Activated CD8-positive, alpha-beta memory T cell treated with anti-CD3 and anti-CD28 coated beads, Interleukin-2, amount 10 ng/mL, durations not matched to agents 7 days and 5 days (primary cell): ENCODE measurements around the gene HOXD1. TPM values are rescaled to one million over a fixed set of nuclear protein-coding genes. Genes with fewer than 3 reads are reported as not detected.

Experiments
- ATAC-seq: fragments of 150-1000 bp; cut with Tn5 transposase; one replicate; pipeline ENCODE4 v1.10.0; 2021; ENCODE audit warnings: moderate library complexity
- CTCF ChIA-PET: fragments of 350-600 bp; sonication (Branson Sonifier 250); formaldehyde crosslinking; loops from one replicate; lab custom pipeline; 2021; ENCODE audit warnings: antibody characterized with exemption; lab: Charles Lee
- DNase-seq: peaks from one replicate; pipeline ENCODE4 v3.0.0-alpha.2; 2020
- H3K27ac Mint-ChIP-seq: one replicate; pipeline ENCODE4 v1.8.0; 2021; ENCODE audit warnings: mild to moderate bottlenecking, mixed read lengths
- H3K27me3 Mint-ChIP-seq: one replicate; pipeline ENCODE4 v1.8.0; 2021; ENCODE audit warnings: mixed read lengths
- H3K36me3 Mint-ChIP-seq: one replicate; pipeline ENCODE4 v1.8.0; 2021; ENCODE audit warnings: mild to moderate bottlenecking, mixed read lengths
- H3K4me1 Mint-ChIP-seq: one replicate; pipeline ENCODE4 v1.8.0; 2021; ENCODE audit warnings: mixed read lengths
- H3K4me3 Mint-ChIP-seq: one replicate; pipeline ENCODE4 v1.8.0; 2021; ENCODE audit warnings: mild to moderate bottlenecking, moderate library complexity, mixed read lengths
- H3K9me3 Mint-ChIP-seq: one replicate; pipeline ENCODE4 v1.8.0; 2022; ENCODE audit warnings: low read depth, mixed read lengths
- total RNA-seq, 2 experiments: library from RNA; stranded (reverse); gene quantifications; one replicate each; pipeline ENCODE4 v1.2.3, GENCODE V29; 2021

HOXD1 gene
- total RNA-seq, 2 experiments from 2014 or later: not detected

- CTCF ChIA-PET: interaction anchor here (1.7 kb wide), 1 partner anchor 62 kb away, joined by 7 read pairs; no protein-coding TSS in a partner anchor
- Mint-ChIP-seq H3K4me1 (peaks cover 11% of the 10 kb centered on the region), H3K4me3 (peak overlapping the region; percentile 38), H3K9me3 (no peaks in the 10 kb centered on the region), H3K27ac (no peak overlapping the region), H3K36me3 (peaks cover 2% of the 10 kb centered on the region), H3K27me3 (peaks cover 81% of the 10 kb centered on the region)
- peak; percentile 30 for ATAC-seq
- DNase-seq: no peak
Observed at GRCh38 chr2:176188774-176189680, 559 bp downstream of the HOXD1 start.

DNA sequence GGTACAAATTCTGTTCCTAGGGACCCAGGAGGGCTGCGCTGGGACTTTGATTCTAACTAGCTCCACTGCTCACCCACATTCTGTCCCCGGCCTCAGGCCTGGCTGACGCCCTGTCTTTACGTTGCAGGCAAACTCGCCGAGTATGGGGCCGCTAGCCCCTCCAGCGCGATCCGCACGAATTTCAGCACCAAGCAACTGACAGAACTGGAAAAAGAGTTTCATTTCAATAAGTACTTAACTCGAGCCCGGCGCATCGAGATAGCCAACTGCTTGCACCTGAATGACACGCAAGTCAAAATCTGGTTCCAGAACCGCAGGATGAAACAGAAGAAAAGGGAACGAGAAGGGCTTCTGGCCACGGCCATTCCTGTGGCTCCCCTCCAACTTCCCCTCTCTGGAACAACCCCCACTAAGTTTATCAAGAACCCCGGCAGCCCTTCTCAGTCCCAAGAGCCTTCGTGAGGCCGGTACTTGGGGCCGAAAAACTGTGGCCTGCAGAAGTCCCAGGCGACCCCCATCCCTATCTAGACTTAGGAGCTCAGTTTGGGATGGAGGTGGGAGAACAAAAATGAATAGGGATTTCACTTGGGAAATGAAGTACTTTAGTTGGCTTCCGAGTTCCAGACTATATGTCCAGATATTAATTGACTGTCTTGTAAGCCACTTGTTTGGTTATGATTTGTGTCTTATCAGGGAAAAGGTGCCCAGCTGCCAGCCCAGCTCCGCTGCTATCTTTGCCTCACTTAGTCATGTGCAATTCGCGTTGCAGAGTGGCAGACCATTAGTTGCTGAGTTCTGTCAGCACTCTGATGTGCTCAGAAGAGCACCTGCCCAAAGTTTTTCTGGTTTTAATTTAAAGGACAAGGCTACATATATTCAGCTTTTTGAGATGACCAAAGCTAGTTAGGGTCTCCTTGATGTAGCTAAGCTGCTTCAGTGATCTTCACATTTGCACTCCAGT is 1.5 kb downstream of the HOXD1 start:
- H3K36me3 Mint-ChIP-seq: peaks cover 2% of the 10 kb centered on the region
- peaks cover 81% of the 10 kb centered on the region for H3K27me3 Mint-ChIP-seq
- no peaks in the 10 kb centered on the region for H3K9me3 Mint-ChIP-seq
- CTCF ChIA-PET: interaction anchor here (1.7 kb wide), 1 partner anchor 63 kb away, joined by 7 read pairs; no protein-coding TSS in a partner anchor
- H3K27ac Mint-ChIP-seq: no peak overlapping the region
- no peak for DNase-seq
- peaks cover 11% of the 10 kb centered on the region for H3K4me1 Mint-ChIP-seq
- no peak for ATAC-seq
- H3K4me3 Mint-ChIP-seq: no peak overlapping the region

DNA sequence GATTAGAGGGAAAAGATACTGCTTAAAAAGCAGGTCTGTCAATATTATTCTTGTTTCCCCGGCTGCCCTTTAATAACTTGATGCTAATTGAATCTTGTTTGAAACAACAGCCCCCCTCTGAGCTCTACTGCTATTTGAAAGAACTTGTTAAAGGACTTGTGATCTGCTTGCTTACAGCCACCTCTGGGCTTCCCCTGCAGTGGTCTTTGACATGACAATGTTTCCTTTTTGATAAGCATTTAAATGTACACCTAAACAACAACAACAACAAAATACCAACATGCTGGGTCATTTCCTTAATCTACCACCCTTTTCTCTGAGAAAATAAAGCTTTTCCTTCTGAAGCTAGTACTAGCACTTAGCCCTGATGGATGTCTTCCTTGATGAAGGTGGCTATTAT is 3.9 kb downstream of the HOXD1 start:
- Mint-ChIP-seq H3K4me3 (no peak overlapping the region), H3K9me3 (no peaks in the 10 kb centered on the region), H3K36me3 (peaks cover 2% of the 10 kb centered on the region), H3K27me3 (peaks cover 75% of the 10 kb centered on the region), H3K4me1 (peaks cover 10% of the 10 kb centered on the region), H3K27ac (no peak overlapping the region)
- CTCF ChIA-PET: interaction anchor here (0.7 kb wide), 1 partner anchor 263 kb away, joined by 3 read pairs; no protein-coding TSS in a partner anchor
- DNase-seq (no peak), ATAC-seq (no peak)

DNA sequence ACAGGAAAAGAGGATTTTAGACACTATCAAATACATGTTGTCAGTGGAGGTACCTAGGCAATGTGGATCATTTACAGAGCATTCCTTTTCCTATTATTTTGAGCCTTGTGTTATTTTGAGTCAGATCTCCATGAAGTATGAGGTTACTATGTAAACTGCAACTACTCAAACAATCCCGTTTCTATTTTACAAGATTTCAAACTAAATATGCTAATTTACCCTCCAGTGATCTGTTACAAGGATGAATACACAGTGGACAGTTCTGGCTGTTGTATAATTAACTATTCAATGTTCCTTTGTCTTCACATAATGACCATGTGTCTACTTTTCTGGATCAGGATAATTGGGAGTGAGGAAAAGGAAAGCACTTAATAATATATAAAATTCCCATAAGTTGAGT is 4.6 kb downstream of the HOXD1 start:
- no peak for ATAC-seq
- Mint-ChIP-seq H3K9me3 (no peaks in the 10 kb centered on the region), H3K4me1 (peaks cover 3% of the 10 kb centered on the region), H3K4me3 (no peak overlapping the region), H3K27me3 (peaks cover 74% of the 10 kb centered on the region), H3K27ac (no peak overlapping the region), H3K36me3 (peaks cover 1% of the 10 kb centered on the region)
- no peak for DNase-seq
- CTCF ChIA-PET: no interaction called here

DNA sequence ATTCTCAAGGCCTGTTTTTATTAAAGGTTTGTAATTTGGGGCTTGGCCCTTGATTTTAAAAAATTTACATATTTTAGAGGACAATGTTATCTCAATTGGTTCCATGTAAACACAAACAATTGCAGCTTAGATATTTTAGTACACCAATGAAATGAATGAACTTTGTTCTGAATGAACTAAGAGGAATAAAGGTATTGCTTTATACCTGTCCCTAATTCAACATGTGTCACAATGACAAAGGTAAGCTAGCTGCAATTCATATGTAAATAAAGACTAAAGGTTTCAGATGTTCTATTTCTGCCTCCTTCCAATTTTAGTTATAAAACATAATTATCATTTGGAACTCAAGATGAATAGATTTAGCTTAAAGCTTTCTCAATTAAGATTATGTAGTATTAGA is 11.4 kb downstream of the HOXD1 start:
- no peak overlapping the region for H3K4me3 Mint-ChIP-seq
- peaks cover 38% of the 10 kb centered on the region for H3K27me3 Mint-ChIP-seq
- no peaks in the 10 kb centered on the region for H3K36me3 Mint-ChIP-seq
- no peaks in the 10 kb centered on the region for H3K4me1 Mint-ChIP-seq
- DNase-seq (no peak), ATAC-seq (no peak)
- H3K9me3 Mint-ChIP-seq: no peaks in the 10 kb centered on the region
- CTCF ChIA-PET: interaction anchor here (1.3 kb wide), 1 partner anchor 255 kb away, joined by 3 read pairs; no protein-coding TSS in a partner anchor
- H3K27ac Mint-ChIP-seq: no peak overlapping the region

- H3K9me3 Mint-ChIP-seq: no peaks in the 10 kb centered on the region
- no peak for ATAC-seq
- H3K4me1 Mint-ChIP-seq: no peaks in the 10 kb centered on the region
- H3K27ac Mint-ChIP-seq: no peak overlapping the region
- H3K27me3 Mint-ChIP-seq: peaks cover 32% of the 10 kb centered on the region
- CTCF ChIA-PET: interaction anchor here (1.3 kb wide), 1 partner anchor 254 kb away, joined by 3 read pairs; no protein-coding TSS in a partner anchor
- H3K36me3 Mint-ChIP-seq: no peaks in the 10 kb centered on the region
- no peak for DNase-seq
- no peak overlapping the region for H3K4me3 Mint-ChIP-seq
Observed at GRCh38 chr2:176200971-176201370, 12.5 kb downstream of the HOXD1 start.

- no peaks in the 10 kb centered on the region for H3K9me3 Mint-ChIP-seq
- DNase-seq: no peak
- H3K27me3 Mint-ChIP-seq: peaks cover 23% of the 10 kb centered on the region
- ATAC-seq: no peak
- no peak overlapping the region for H3K4me3 Mint-ChIP-seq
- H3K27ac Mint-ChIP-seq: no peak overlapping the region
- H3K4me1 Mint-ChIP-seq: no peaks in the 10 kb centered on the region
- CTCF ChIA-PET: no interaction called here
- no peaks in the 10 kb centered on the region for H3K36me3 Mint-ChIP-seq
Observed at GRCh38 chr2:176202491-176202890, 14.0 kb downstream of the HOXD1 start.

- DNase-seq (no peak), ATAC-seq (no peak)
- Mint-ChIP-seq H3K4me1 (no peaks in the 10 kb centered on the region), H3K27me3 (peaks cover 17% of the 10 kb centered on the region), H3K27ac (no peak overlapping the region), H3K4me3 (no peak overlapping the region), H3K36me3 (no peaks in the 10 kb centered on the region), H3K9me3 (no peaks in the 10 kb centered on the region)
- CTCF ChIA-PET: no interaction called here
Observed at GRCh38 chr2:176205126-176205525, 16.7 kb downstream of the HOXD1 start.

GRCh38 chr2:176206136-176206535 is 17.7 kb downstream of the HOXD1 start:
- ATAC-seq (no peak), DNase-seq (no peak)
- no peaks in the 10 kb centered on the region for H3K9me3 Mint-ChIP-seq
- CTCF ChIA-PET: no interaction called here
- no peak overlapping the region for H3K4me3 Mint-ChIP-seq
- H3K27ac Mint-ChIP-seq: no peak overlapping the region
- peaks cover 18% of the 10 kb centered on the region for H3K27me3 Mint-ChIP-seq
- no peaks in the 10 kb centered on the region for H3K4me1 Mint-ChIP-seq
- no peaks in the 10 kb centered on the region for H3K36me3 Mint-ChIP-seq

DNA sequence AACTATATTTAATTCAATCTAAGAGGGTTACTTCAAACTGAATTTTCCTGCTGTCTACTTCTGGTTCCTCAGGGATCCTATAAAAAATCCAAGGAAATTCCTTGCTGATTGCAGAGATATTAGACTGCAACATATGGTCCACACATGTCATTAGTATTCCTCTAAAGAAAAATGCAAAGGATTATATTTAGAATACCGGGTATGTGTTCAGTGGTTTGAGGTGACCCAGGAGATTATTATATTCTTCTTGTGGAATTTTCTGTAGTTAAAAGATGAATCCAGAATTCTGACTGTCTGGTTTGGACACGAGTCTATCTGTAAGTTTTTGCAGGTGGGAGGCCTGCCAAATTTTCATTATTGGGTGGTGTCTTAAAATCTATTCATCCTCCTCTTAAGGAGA is 18.2 kb downstream of the HOXD1 start:
- DNase-seq (no peak), ATAC-seq (no peak)
- H3K36me3 Mint-ChIP-seq: no peaks in the 10 kb centered on the region
- CTCF ChIA-PET: no interaction called here
- no peak overlapping the region for H3K4me3 Mint-ChIP-seq
- no peak overlapping the region for H3K27ac Mint-ChIP-seq
- H3K9me3 Mint-ChIP-seq: no peaks in the 10 kb centered on the region
- H3K4me1 Mint-ChIP-seq: no peaks in the 10 kb centered on the region
- H3K27me3 Mint-ChIP-seq: peaks cover 23% of the 10 kb centered on the region

DNA sequence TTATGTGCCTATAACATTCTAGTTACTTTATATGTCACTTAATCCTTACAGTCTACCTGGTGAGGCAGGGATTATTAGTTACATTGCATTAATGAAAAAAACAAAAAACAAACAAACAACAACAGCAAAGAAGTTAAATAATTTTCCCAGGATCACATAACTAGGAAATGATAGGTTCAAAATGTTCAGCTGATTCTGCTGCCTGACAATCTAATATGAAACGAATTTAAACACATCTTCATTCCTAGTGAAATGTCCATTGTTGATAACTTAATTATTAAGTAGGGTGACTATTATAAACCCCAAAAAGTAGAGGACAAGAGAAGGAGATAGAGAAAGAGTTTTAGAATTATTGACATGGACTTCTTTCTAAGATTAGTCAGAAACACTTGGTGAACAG is 22.6 kb downstream of the HOXD1 start:
- DNase-seq (no peak), ATAC-seq (no peak)
- CTCF ChIA-PET: interaction anchor here (0.6 kb wide), 1 partner anchor 183 kb away, joined by 4 read pairs; no protein-coding TSS in a partner anchor
- Mint-ChIP-seq H3K27me3 (peaks cover 22% of the 10 kb centered on the region), H3K9me3 (no peaks in the 10 kb centered on the region), H3K36me3 (no peaks in the 10 kb centered on the region), H3K4me3 (no peak overlapping the region), H3K27ac (no peak overlapping the region), H3K4me1 (no peaks in the 10 kb centered on the region)

DNA sequence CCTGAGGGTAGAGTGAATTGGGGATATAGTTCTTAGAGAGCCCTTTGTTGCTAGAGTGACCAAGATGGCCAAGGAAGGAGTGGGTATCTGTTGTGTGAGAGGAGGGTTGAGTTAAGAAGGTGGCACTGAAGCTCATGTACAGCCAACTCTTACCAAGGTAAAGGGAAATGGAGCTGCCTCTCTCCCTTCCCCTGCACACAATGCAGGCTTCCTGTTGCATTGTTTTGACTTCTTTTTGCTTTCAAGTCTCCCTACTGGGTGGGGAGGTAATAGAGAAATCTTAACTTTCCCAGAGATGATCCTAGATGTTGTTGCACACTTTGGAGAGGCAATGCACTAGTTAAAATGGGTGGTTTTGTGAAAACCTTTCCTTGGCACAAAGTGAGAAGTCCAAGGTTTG is 23.8 kb downstream of the HOXD1 start:
- ATAC-seq (no peak), DNase-seq (no peak)
- Mint-ChIP-seq H3K9me3 (no peaks in the 10 kb centered on the region), H3K36me3 (no peaks in the 10 kb centered on the region), H3K4me3 (no peak overlapping the region), H3K27ac (no peak overlapping the region), H3K4me1 (no peaks in the 10 kb centered on the region), H3K27me3 (peaks cover 22% of the 10 kb centered on the region)
- CTCF ChIA-PET: no interaction called here

DNA sequence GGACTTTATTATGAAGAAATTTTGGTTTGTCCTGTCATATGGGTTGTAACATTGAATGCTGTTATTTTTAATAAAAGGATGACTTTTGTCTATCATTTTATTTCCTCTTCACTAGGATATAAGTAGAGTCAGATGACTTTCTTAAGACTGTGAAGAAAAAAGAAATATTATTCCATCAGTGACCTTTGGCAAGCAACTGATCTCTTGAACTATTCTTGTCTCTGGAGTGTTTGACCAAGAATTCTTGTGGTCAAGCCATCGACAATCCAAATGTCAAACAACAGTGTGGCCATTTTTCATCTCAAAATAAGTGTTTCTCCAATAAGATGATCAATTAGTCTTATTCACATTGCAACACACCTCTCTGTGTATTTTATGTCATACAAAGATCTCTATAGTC is 24.9 kb downstream of the HOXD1 start:
- Mint-ChIP-seq H3K9me3 (no peaks in the 10 kb centered on the region), H3K27ac (no peak overlapping the region), H3K4me3 (no peak overlapping the region), H3K4me1 (no peaks in the 10 kb centered on the region), H3K36me3 (no peaks in the 10 kb centered on the region), H3K27me3 (peaks cover 22% of the 10 kb centered on the region)
- CTCF ChIA-PET: no interaction called here
- ATAC-seq (no peak), DNase-seq (no peak)
